Stomach (tissue), 4 donors: Measurements from ENCODE around the gene ITM2A.

Source experiments
- CTCF ChIP-seq, 7 experiments: fragments of 450-650 bp in 4 of 7; fragments of 200-600 bp in 3 of 7; sonication (generic) in 3 of 7; IDR thresholded peaks; one replicate each; pipeline ENCODE4 v1.5.1; 2016 to 2019; ENCODE audit warnings: antibody characterized with exemption in 7 of 7, control low read depth in 2 of 7, mild to moderate bottlenecking in 1 of 7
- POLR2A ChIP-seq, 4 donors: fragments of 450-650 bp; IDR thresholded peaks; one replicate each; pipeline ENCODE4 v1.6.1; 2016; ENCODE audit warnings: antibody characterized with exemption in 4 of 4, control low read depth in 2 of 4, mild to moderate bottlenecking in 1 of 4, moderate library complexity in 1 of 4
- POLR2AphosphoS5 ChIP-seq, 3 donors: sonication (generic); formaldehyde crosslinking; IDR thresholded peaks; one replicate each; pipeline ENCODE4 v1.6.1; 2016; ENCODE audit warnings: antibody characterized with exemption in 3 of 3

GRCh38 chrX:79371640-79372039 lies 4.5 kb upstream of the ITM2A start:
- TF ChIP-seq CTCF (IDR thresholded peaks at IDR 0.05) = no peak
- no peak for TF ChIP-seq POLR2A (IDR thresholded peaks at IDR 0.05)
- no peak for TF ChIP-seq POLR2AphosphoS5 (IDR thresholded peaks at IDR 0.05)
